Vagina (tissue), 2 donors: Measurements from ENCODE around the gene CAB39L.

Experiments used
- POLR2A ChIP-seq, 2 donors: fragments of 450-650 bp; IDR thresholded peaks; one replicate each; pipeline ENCODE4 v1.6.1; 2017; ENCODE audit warnings: antibody characterized with exemption in 2 of 2, mild to moderate bottlenecking in 2 of 2, moderate library complexity in 2 of 2
- POLR2AphosphoS5 ChIP-seq, 2 donors: sonication (generic); formaldehyde crosslinking; IDR thresholded peaks; one replicate each; pipeline ENCODE4 v1.9.0; 2017; ENCODE audit warnings: antibody characterized with exemption in 2 of 2, mild to moderate bottlenecking in 2 of 2, low read depth in 1 of 2; ENCODE audit not compliant: insufficient read depth in 1 of 2
- TF ChIP-seq, protein P1 (sequence below), 3 experiments: fragments of 450-650 bp in 2 of 3; fragments of 200-600 bp in 1 of 3; sonication (generic) in 1 of 3; IDR thresholded peaks; one replicate each; pipeline ENCODE4 v1.5.1; 2017 to 2019; ENCODE audit warnings: antibody characterized with exemption in 3 of 3, mild to moderate bottlenecking in 2 of 3, moderate library complexity in 2 of 3

DNA sequence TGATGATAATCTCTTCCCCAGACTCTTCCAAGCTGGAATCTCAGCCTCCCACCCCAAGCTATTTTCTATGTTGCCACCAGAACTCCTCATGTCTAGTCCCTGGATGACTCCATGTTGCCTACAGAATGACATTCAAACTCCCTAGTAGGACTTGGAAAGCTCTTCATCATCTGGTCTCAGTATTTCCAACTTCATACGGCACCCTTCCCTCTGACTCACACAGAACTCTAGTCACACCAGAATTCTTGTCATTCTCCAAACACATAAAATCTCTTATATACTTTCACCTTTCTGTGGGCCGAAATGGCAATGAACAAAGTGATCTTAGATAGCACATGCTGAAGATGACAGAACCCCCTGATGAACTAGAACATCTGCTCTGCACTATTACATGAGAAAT, 86.2 kb downstream of the CAB39L start:
- TF ChIP-seq, protein P1, sequence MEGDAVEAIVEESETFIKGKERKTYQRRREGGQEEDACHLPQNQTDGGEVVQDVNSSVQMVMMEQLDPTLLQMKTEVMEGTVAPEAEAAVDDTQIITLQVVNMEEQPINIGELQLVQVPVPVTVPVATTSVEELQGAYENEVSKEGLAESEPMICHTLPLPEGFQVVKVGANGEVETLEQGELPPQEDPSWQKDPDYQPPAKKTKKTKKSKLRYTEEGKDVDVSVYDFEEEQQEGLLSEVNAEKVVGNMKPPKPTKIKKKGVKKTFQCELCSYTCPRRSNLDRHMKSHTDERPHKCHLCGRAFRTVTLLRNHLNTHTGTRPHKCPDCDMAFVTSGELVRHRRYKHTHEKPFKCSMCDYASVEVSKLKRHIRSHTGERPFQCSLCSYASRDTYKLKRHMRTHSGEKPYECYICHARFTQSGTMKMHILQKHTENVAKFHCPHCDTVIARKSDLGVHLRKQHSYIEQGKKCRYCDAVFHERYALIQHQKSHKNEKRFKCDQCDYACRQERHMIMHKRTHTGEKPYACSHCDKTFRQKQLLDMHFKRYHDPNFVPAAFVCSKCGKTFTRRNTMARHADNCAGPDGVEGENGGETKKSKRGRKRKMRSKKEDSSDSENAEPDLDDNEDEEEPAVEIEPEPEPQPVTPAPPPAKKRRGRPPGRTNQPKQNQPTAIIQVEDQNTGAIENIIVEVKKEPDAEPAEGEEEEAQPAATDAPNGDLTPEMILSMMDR (IDR thresholded peaks at IDR 0.05) = no peak
- TF ChIP-seq POLR2AphosphoS5 (IDR thresholded peaks at IDR 0.05; ENCODE audit: insufficient read depth in 1 of 2, low read depth in 1 of 2) (no peak), POLR2A (IDR thresholded peaks at IDR 0.05) (no peak)
